ENCODE data around the gene IFI35.

GRCh38 chr17:43019418-43019817 lies 12.8 kb downstream of the IFI35 start:
- TF ChIP-seq RORB (CRISPR knock-in tag; IDR thresholded peaks at IDR 0.05), result no peak
- TF ChIP-seq CTCF (IDR thresholded peaks at IDR 0.05), result no peak
- TF ChIP-seq SMAD4 (CRISPR knock-in tag; IDR thresholded peaks at IDR 0.05), result no peak
- TF ChIP-seq FOXP4 (CRISPR knock-in tag; IDR thresholded peaks at IDR 0.05), result no peak
- no peak for TF ChIP-seq ATF3 (CRISPR knock-in tag; conservative IDR thresholded peaks at IDR 0.05)
- no peak for TF ChIP-seq ZNF317 (CRISPR knock-in tag; IDR thresholded peaks at IDR 0.05; ENCODE audit: borderline replicate concordance, low read depth)
- no peak for TF ChIP-seq FOXP1 (CRISPR knock-in tag; IDR thresholded peaks at IDR 0.05; ENCODE audit: borderline replicate concordance)

All from WTC11 (cell line).